WTC11 (cell line): Measurements from ENCODE around the gene COX6A1. TPM values are rescaled to one million over a fixed set of nuclear protein-coding genes. Genes with fewer than 3 reads are reported as not detected.

Experiments
- ATAC-seq: fragments of 200-7000 bp; cut with Tn5 transposase; 2 replicates; pipeline ENCODE4 v1.10.0; 2021; ENCODE audit warnings: mild to moderate bottlenecking, moderate library complexity
- CTCF ChIA-PET: fragments of 300-600 bp; sonication (Branson Sonifier 250); formaldehyde crosslinking; loops from one replicate; lab custom pipeline; 2021; ENCODE audit warnings: antibody characterized with exemption; lab: Charles Lee
- POLR2A ChIA-PET: fragments of 350-600 bp; sonication (Branson Sonifier 250); formaldehyde crosslinking; loops from one replicate; lab custom pipeline; 2021; ENCODE audit warnings: antibody characterized with exemption; lab: Charles Lee
- DNase-seq: peaks from one replicate; pipeline ENCODE4 v3.0.0; 2021; ENCODE audit warnings: low spot score
- H3K27ac Mint-ChIP-seq: 2 replicates; pipeline ENCODE4 v1.8.0; 2021; ENCODE audit warnings: mixed read lengths
- H3K27me3 Mint-ChIP-seq: 2 replicates; pipeline ENCODE4 v1.8.0; 2021; ENCODE audit warnings: low read depth, mild to moderate bottlenecking, moderate library complexity, mixed read lengths
- H3K36me3 Mint-ChIP-seq: 2 replicates; pipeline ENCODE4 v1.8.0; 2021; ENCODE audit warnings: mixed read lengths
- H3K4me1 Mint-ChIP-seq: 2 replicates; pipeline ENCODE4 v1.8.0; 2022; ENCODE audit warnings: mixed read lengths
- H3K4me3 Mint-ChIP-seq: 2 replicates; pipeline ENCODE4 v1.8.0; 2021; ENCODE audit warnings: mild to moderate bottlenecking, moderate library complexity, mixed read lengths
- H3K9me3 Mint-ChIP-seq: 2 replicates; pipeline ENCODE4 v1.8.0; 2021; ENCODE audit warnings: mixed read lengths
- AFF4 ChIP-seq: sonication (generic); formaldehyde crosslinking; IDR thresholded peaks from 2 replicates; pipeline ENCODE4 v1.8.1; 2023; ENCODE audit warnings: mild to moderate bottlenecking, missing genetic modification reagents, borderline replicate concordance
- ATF3 ChIP-seq: sonication (generic); formaldehyde crosslinking; conservative IDR thresholded peaks from 2 replicates; pipeline ENCODE4 v1.8.1; 2022; ENCODE audit warnings: mild to moderate bottlenecking, missing genetic modification reagents
- CREM ChIP-seq: sonication (generic); formaldehyde crosslinking; IDR thresholded peaks from 2 replicates; pipeline ENCODE4 v1.8.1; 2022; ENCODE audit warnings: mild to moderate bottlenecking, missing genetic modification reagents, moderate library complexity
- EMX1 ChIP-seq: fragments of 250-450 bp; sonication (Bioruptor Pico); IDR thresholded peaks from 2 replicates; pipeline ENCODE4 v1.8.0; 2021; ENCODE audit warnings: mild to moderate bottlenecking
- FOXK1 ChIP-seq: sonication (generic); formaldehyde crosslinking; IDR thresholded peaks from 2 replicates; pipeline ENCODE4 v1.8.0; 2022; ENCODE audit warnings: mild to moderate bottlenecking, moderate library complexity, missing genetic modification reagents
- FOXP1 ChIP-seq: sonication (generic); formaldehyde crosslinking; IDR thresholded peaks from 2 replicates; pipeline ENCODE4 v1.8.0; 2022; ENCODE audit warnings: missing genetic modification reagents, mild to moderate bottlenecking, moderate library complexity, borderline replicate concordance
- IRF2 ChIP-seq: sonication (generic); formaldehyde crosslinking; IDR thresholded peaks from 2 replicates; pipeline ENCODE4 v1.8.0; 2022; ENCODE audit warnings: low read depth, missing genetic modification reagents, borderline replicate concordance
- MXD4 ChIP-seq: fragments of 250-450 bp; sonication (Bioruptor Pico); IDR thresholded peaks from 2 replicates; pipeline ENCODE4 v1.8.0; 2021; ENCODE audit warnings: mild to moderate bottlenecking, moderate library complexity, borderline replicate concordance
- NR3C1 ChIP-seq: sonication (generic); formaldehyde crosslinking; conservative IDR thresholded peaks from 2 replicates; pipeline ENCODE4 v1.8.1; 2023; ENCODE audit warnings: low read depth, mild to moderate bottlenecking, missing genetic modification reagents
- OVOL2 ChIP-seq: fragments of 250-450 bp; sonication (Bioruptor Pico); IDR thresholded peaks from 2 replicates; pipeline ENCODE4 v1.9.0; 2021; ENCODE audit warnings: mild to moderate bottlenecking, borderline replicate concordance
- SP1 ChIP-seq: sonication (generic); formaldehyde crosslinking; conservative IDR thresholded peaks from 2 replicates; pipeline ENCODE4 v1.8.1; 2022; ENCODE audit warnings: missing genetic modification reagents
- TCF7 ChIP-seq: sonication (generic); formaldehyde crosslinking; IDR thresholded peaks from 2 replicates; pipeline ENCODE4 v1.8.0; 2022; ENCODE audit warnings: mild to moderate bottlenecking, low read depth, missing genetic modification reagents, moderate library complexity
- TEAD1 ChIP-seq: sonication (generic); formaldehyde crosslinking; IDR thresholded peaks from 2 replicates; pipeline ENCODE4 v1.8.0; 2022; ENCODE audit warnings: mild to moderate bottlenecking, missing genetic modification reagents
- TP53 ChIP-seq: sonication (generic); formaldehyde crosslinking; IDR thresholded peaks from 2 replicates; pipeline ENCODE4 v1.8.1; 2023; ENCODE audit warnings: mild to moderate bottlenecking, missing genetic modification reagents
- USF1 ChIP-seq: sonication (generic); formaldehyde crosslinking; IDR thresholded peaks from 2 replicates; pipeline ENCODE4 v1.8.0; 2022; ENCODE audit warnings: mild to moderate bottlenecking, missing genetic modification reagents
- ZNF671 ChIP-seq: fragments of 250-450 bp; sonication (Bioruptor Pico); IDR thresholded peaks from 2 replicates; pipeline ENCODE4 v1.8.0; 2021; ENCODE audit warnings: mild to moderate bottlenecking
- total RNA-seq: library from RNA; stranded (reverse); gene quantifications from 3 replicates; pipeline ENCODE4 v1.2.3, GENCODE V29; 2021

The COX6A1 gene
- total RNA-seq, 1 experiment from 2014 or later = 573 TPM

DNA sequence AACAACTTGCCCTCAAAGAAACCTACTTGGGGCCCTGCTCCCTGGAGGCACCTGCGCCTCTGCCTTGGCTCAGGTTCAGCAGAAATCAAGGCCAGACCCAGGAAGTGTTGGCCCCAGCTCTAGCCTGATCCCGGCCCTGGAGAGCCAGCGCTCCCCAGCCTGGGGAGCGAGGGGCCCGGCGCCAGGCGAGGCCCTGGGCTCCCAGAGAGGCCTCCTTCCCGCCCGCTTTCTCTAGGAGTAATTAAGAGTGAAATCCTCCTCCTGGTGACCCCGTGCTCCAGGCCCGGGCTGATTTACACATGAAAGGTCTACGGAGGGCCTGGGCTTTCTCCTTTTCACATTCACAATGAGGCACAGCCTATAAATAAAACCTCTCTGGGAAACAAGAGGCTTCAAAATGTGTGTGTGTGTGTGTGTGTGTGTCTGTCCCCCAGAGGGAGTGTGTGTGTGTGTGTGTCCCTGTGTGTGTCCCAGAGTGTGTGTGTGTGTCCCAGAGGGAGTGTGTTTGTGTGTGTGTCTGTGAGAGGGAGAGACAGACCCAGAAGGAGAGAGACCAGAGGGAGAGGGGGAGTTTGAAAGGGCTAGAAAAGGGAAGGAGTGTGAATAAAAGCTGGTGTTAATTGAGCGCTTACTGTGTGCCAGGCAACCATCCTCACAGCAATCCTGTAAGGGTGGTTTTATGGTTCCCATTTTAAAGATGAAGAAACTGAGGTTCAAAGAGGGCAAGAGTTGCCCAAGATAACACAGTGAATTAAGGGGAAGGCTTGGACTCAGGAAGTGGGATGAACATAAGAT is 23.8 kb upstream of the COX6A1 start (continued):
- TF ChIP-seq ZNF671 (CRISPR knock-in tag) (peak; percentile 56; the same call in 1 of the 2 replicates), SP1 (CRISPR knock-in tag) (0 out of 2 replicates have a peak, but pooled peaks have one; percentile 38), FOXP1 (CRISPR knock-in tag) (no peak; the same call in 1 of the 2 replicates), AFF4 (no peak), TP53 (CRISPR knock-in tag) (no peak), OVOL2 (no peak), TEAD1 (CRISPR knock-in tag) (0 out of 2 replicates have a peak, but pooled peaks have one; percentile 21)

DNA sequence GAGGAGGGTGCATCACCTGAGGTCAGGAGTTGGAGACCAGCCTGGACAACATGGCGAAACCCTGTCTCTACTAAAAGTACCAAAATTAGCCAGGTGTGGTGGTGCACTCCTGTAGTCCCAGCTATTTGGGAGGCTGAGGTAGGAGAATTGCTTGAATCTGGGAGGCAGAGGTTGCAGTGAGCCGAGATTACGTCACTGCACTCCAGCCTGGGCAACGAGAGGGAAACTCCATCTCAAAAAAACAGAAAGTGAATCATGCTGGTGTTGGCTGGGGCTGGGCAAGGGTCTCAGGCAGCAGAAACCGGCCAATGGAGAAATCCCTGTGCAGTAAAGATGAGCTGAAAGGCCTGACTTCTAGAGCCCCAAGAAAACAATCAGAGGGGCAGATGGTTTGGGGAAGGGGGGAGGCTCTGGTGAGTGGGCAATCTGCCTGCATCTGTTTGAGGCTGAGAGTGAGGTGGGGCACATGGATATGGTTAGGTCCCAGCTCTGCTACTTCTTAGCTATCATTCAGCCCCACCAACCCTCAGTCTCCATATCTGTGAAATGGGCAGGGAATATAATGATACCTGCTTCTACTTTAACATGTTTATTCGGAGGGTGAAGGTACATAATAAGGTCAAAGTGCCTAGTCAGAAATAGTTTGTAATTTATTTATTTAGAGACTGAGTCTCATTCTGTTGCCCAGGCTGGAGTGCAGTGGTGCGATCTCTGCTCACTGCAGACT is 21.3 kb upstream of the COX6A1 start:
- Mint-ChIP-seq H3K4me1 (peaks cover 26% of the 10 kb centered on the region), H3K27ac (no peak overlapping the region), H3K27me3 (peaks cover 10% of the 10 kb centered on the region), H3K36me3 (no peaks in the 10 kb centered on the region), H3K9me3 (no peaks in the 10 kb centered on the region), H3K4me3 (no peak overlapping the region)
- ChIA-PET POLR2A (interaction anchor here (1.4 kb wide), 1 partner anchor 28 kb away, joined by 3 read pairs; no protein-coding TSS in a partner anchor), CTCF (interaction anchor here (1.5 to 1.7 kb wide), 2 partner anchors 13 to 55 kb away, joined by 3 to 6 read pairs; no protein-coding TSS in a partner anchor)
- TF ChIP-seq USF1 (CRISPR knock-in tag) (no peak), TCF7 (CRISPR knock-in tag) (no peak)
- DNase-seq = no peak
- ATAC-seq = no peak

DNA sequence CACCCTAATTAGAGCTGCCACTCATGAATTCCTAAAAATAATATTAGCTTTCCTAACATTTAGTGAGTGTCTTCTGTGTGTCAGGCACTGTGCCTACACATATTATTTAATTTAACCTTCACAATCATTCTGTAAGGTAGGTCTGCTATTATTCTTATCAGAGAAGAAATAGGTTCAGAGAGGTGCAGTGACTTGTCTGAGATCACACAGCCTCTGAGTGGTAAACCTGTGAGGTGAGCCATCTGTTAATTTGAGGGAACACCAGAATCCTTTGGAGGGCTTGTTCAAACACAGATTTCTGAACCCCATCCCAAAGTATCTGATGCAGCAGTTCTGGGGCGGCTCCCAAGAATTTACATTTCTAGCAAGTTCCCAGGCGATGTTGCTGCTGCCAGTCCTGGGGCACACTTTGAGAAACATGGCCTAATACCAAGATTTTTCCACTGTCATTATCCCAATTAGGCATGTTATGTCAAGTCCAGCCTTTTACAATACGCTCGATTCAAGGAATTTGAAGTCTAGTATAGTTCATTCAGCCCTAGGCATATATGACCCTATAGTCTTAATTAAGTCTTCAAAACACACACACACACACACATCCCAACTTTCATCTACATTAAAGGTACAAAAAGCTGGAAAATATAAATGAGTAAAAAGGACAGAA is 19.9 kb upstream of the COX6A1 start:
- Mint-ChIP-seq H3K9me3 (no peaks in the 10 kb centered on the region), H3K4me1 (peaks cover 23% of the 10 kb centered on the region), H3K36me3 (no peaks in the 10 kb centered on the region), H3K27ac (no peak overlapping the region; the same call in 1 of the 2 replicates), H3K27me3 (peaks cover 23% of the 10 kb centered on the region), H3K4me3 (no peak overlapping the region)
- DNase-seq (no peak), ATAC-seq (no peak)
- POLR2A ChIA-PET = interaction anchor here (0.6 kb wide), 2 partner anchors 14 to 34 kb away, joined by 3 to 4 read pairs; no protein-coding TSS in a partner anchor
- CTCF ChIA-PET = interaction anchor here (1.0 to 4.1 kb wide), 4 partner anchors 12 to 61 kb away, joined by 3 to 17 read pairs (median 4); no protein-coding TSS in a partner anchor
- TF ChIP-seq ATF3 (CRISPR knock-in tag) (no peak), FOXK1 (CRISPR knock-in tag) (no peak), TEAD1 (CRISPR knock-in tag) (no peak), EMX1 (CRISPR knock-in tag) (no peak), IRF2 (CRISPR knock-in tag) (no peak), NR3C1 (CRISPR knock-in tag) (no peak), CREM (CRISPR knock-in tag) (no peak), MXD4 (CRISPR knock-in tag) (no peak)
